ENCODE results near the gene HERC5. TPM values are rescaled to one million over a fixed set of nuclear protein-coding genes. Genes with fewer than 3 reads are reported as not detected.

HERC5 gene
- polyA plus RNA-seq, 1 donor from 2014 or later: 0.59 TPM

DNA sequence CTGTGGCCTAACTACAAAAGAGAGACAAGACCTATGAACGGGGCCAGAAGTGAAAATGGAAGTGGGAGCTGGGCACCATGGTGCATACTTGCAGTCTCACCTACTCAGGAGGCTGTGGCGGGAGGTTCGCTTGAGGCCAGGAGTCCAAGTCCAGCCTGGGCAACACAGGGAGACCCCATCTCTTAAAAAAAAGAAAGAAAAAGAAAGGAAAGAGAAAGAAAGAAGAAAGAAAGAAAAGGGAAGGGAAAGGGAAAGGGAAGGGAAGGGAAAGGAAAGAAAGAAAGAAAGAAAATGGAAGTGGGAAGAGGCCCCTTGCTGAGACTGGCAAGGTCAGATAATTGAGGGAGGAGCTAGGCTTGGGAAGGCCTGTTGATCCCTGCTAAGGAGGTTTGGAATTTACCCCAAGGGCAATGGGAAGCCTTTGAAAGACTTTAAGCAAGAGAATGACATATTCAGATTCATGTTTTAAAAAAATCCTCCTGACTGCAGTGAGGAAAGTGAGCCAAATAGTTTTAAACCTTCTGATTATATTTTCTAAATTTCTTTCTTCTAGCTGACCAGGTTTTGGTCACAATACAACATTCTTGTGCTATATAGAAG, 17.7 kb upstream of the HERC5 start:
- Histone ChIP-seq H3K4me3 (ENCODE audit: low read length) (no peak overlapping the region), H4K20me1 (ENCODE audit: insufficient read depth) (no peaks in the 10 kb centered on the region), H3K4me2 (ENCODE audit: low read length) (no peak overlapping the region), H3K27me3 (ENCODE audit: insufficient read depth, low read depth, low read length) (no peaks in the 10 kb centered on the region), H2AFZ (ENCODE audit: low read depth, low read length) (no peak overlapping the region), H3K9me3 (ENCODE audit: low read length) (no peaks in the 10 kb centered on the region), H3K9ac (ENCODE audit: low read length) (no peak overlapping the region), H3K9me2 (ENCODE audit: insufficient read depth, low read length) (no peaks in the 10 kb centered on the region), H3K79me2 (replicated peaks; ENCODE audit: insufficient read depth, low read length) (no peaks in the 10 kb centered on the region), H3K27ac (ENCODE audit: low read length) (no peak overlapping the region), H3K36me3 (ENCODE audit: insufficient read depth, low read length) (no peaks in the 10 kb centered on the region), H3F3A (ENCODE audit: insufficient read depth, low read length, poor library complexity, severe bottlenecking) (no peaks in the 10 kb centered on the region)
- no peak for TF ChIP-seq EP300 (conservative IDR thresholded peaks at IDR 0.05; ENCODE audit: poor library complexity, severe bottlenecking)
- TF ChIP-seq POLR2AphosphoS5 (IDR thresholded peaks at IDR 0.05): no peak
- no peak for TF ChIP-seq TAF1 (IDR thresholded peaks at IDR 0.05; ENCODE audit: low read depth)
- TF ChIP-seq EZH2 (IDR thresholded peaks at IDR 0.05; ENCODE audit: borderline replicate concordance, insufficient read depth, low read length, poor library complexity, severe bottlenecking): no peak
- TF ChIP-seq MXI1 (conservative IDR thresholded peaks at IDR 0.05; ENCODE audit: poor library complexity, severe bottlenecking): no peak
- no peak for TF ChIP-seq RAD21 (conservative IDR thresholded peaks at IDR 0.05)
- TF ChIP-seq CTCF (IDR thresholded peaks at IDR 0.05; ENCODE audit: poor library complexity, severe bottlenecking): no peak
- TF ChIP-seq REST (IDR thresholded peaks at IDR 0.05; ENCODE audit: borderline replicate concordance): no peak
- TF ChIP-seq SMC3 (conservative IDR thresholded peaks at IDR 0.05; ENCODE audit: poor library complexity): no peak

DNA sequence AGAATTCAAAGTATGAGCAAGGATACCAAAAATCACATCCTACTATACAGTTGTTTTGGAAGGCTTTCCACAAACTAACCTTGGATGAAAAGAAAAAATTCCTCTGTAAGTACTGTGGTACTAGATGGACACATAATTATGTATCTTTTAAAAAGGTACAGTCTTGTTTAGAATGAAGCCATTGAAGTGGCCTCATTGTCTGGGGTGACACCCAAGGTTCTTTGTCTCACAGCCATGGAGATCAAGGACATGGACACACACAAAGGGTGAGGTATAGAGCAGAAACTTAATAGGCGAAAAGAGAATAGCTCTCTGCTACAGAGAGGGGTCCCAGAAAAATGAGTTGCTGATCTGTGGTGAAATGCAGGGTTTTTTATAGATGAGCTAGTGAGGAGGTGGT, 16.8 kb upstream of the HERC5 start:
- Histone ChIP-seq H3K27me3 (ENCODE audit: insufficient read depth, low read depth, low read length) (no peaks in the 10 kb centered on the region), H3F3A (ENCODE audit: insufficient read depth, low read length, poor library complexity, severe bottlenecking) (no peaks in the 10 kb centered on the region), H3K4me3 (ENCODE audit: low read length) (no peak overlapping the region), H4K20me1 (ENCODE audit: insufficient read depth) (no peaks in the 10 kb centered on the region), H3K9me2 (ENCODE audit: insufficient read depth, low read length) (no peaks in the 10 kb centered on the region), H3K4me2 (ENCODE audit: low read length) (no peak overlapping the region), H3K79me2 (replicated peaks; ENCODE audit: insufficient read depth, low read length) (no peaks in the 10 kb centered on the region), H3K27ac (ENCODE audit: low read length) (no peak overlapping the region), H3K9ac (ENCODE audit: low read length) (no peak overlapping the region), H3K36me3 (ENCODE audit: insufficient read depth, low read length) (no peaks in the 10 kb centered on the region), H3K9me3 (ENCODE audit: low read length) (no peaks in the 10 kb centered on the region), H2AFZ (ENCODE audit: low read depth, low read length) (no peak overlapping the region)
- TF ChIP-seq REST (IDR thresholded peaks at IDR 0.05; ENCODE audit: borderline replicate concordance) (no peak), POLR2AphosphoS5 (IDR thresholded peaks at IDR 0.05) (no peak), CTCF (IDR thresholded peaks at IDR 0.05; ENCODE audit: poor library complexity, severe bottlenecking) (no peak), RAD21 (conservative IDR thresholded peaks at IDR 0.05) (no peak)

All from neural cell (in vitro differentiated cells).